ENCODE measurements around the gene SYNE2. TPM values are rescaled to one million over a fixed set of nuclear protein-coding genes. Genes with fewer than 3 reads are reported as not detected.
A peak's percentile ranks its signal among the peaks of the same experiment; 100 is the strongest.
"Not testable (repeated sequence)": the region's sequence is repeated elsewhere in the genome, so short reads cannot be mapped to it uniquely, and the experiment has no call there.

SYNE2 gene
- total RNA-seq, 1 experiment from 2014 or later = 16.0 TPM

GRCh38 chr14:64035143-64035542 lies 182.3 kb downstream of the SYNE2 start:
- Histone ChIP-seq H3K9me3 (ENCODE audit: low read length) (no peaks in the 10 kb centered on the region), H3K9me2 (replicated peaks; ENCODE audit: low read length) (no peaks in the 10 kb centered on the region), H3K27me3 (ENCODE audit: low read length) (no peaks in the 10 kb centered on the region), H3F3A (ENCODE audit: low read length, unreplicated experiment) (no peaks in the 10 kb centered on the region), H3K9ac (ENCODE audit: low read length) (no peak overlapping the region), H3K27ac (ENCODE audit: low read length) (no peak overlapping the region), H3K36me3 (ENCODE audit: low read depth, low read length) (no peaks in the 10 kb centered on the region), H2AFZ (ENCODE audit: low read length) (no peak overlapping the region), H3K4me1 (ENCODE audit: insufficient read depth, low read length) (no peaks in the 10 kb centered on the region), H3K79me2 (ENCODE audit: low read length) (no peaks in the 10 kb centered on the region), H4K20me1 (ENCODE audit: low read length) (no peaks in the 10 kb centered on the region), H3K4me3 (ENCODE audit: low read length) (no peak overlapping the region), H3K4me2 (ENCODE audit: low read length) (no peak overlapping the region)
- ATAC-seq (no peak), DNase-seq (no peak)
- BruUV-seq (replicated peaks) = no TSS peak
- CTCF ChIA-PET = no interaction called here
- TF ChIP-seq EZH2phosphoT487 (IDR thresholded peaks at IDR 0.05; ENCODE audit: borderline replicate concordance, low read length) (no peak), CTCF (conservative IDR thresholded peaks at IDR 0.05; ENCODE audit: low read depth, low read length) (no peak), EZH2 (IDR thresholded peaks at IDR 0.05; ENCODE audit: low read length, unreplicated experiment) (no peak)
- intact Hi-C loops (cut with micrococcal nuclease) = no loop called here
- POLR2A ChIA-PET (ENCODE audit: unreplicated experiment) = no interaction called here

- H3K36me3 ChIP-seq (ENCODE audit: low read depth, low read length); BruUV-seq (replicated peaks); POLR2A ChIA-PET (ENCODE audit: unreplicated experiment); H3F3A ChIP-seq (ENCODE audit: low read length, unreplicated experiment); H2AFZ ChIP-seq (ENCODE audit: low read length); H3K9ac ChIP-seq (ENCODE audit: low read length); H3K79me2 ChIP-seq (ENCODE audit: low read length); H3K4me2 ChIP-seq (ENCODE audit: low read length); H3K9me3 ChIP-seq (ENCODE audit: low read length); H4K20me1 ChIP-seq (ENCODE audit: low read length); H3K27ac ChIP-seq (ENCODE audit: low read length); ATAC-seq; H3K4me1 ChIP-seq (ENCODE audit: insufficient read depth, low read length); H3K27me3 ChIP-seq (ENCODE audit: low read length); H3K9me2 ChIP-seq (replicated peaks; ENCODE audit: low read length); H3K4me3 ChIP-seq (ENCODE audit: low read length); intact Hi-C loops (cut with micrococcal nuclease); DNase-seq: not testable (repeated sequence)
- CTCF ChIA-PET = interaction anchor here (1.6 kb wide), 1 partner anchor 266 kb away, joined by 7 read pairs; no protein-coding TSS in a partner anchor
Measured at GRCh38 chr14:64037869-64038745, 185.3 kb downstream of the SYNE2 start.

GRCh38 chr14:64038841-64039542 lies 186.2 kb downstream of the SYNE2 start:
- Histone ChIP-seq H3K79me2 (ENCODE audit: low read length) (no peaks in the 10 kb centered on the region), H3K27me3 (ENCODE audit: low read length) (no peaks in the 10 kb centered on the region), H2AFZ (ENCODE audit: low read length) (no peak overlapping the region), H3K36me3 (ENCODE audit: low read depth, low read length) (no peaks in the 10 kb centered on the region), H3K9me2 (replicated peaks; ENCODE audit: low read length) (no peaks in the 10 kb centered on the region), H3K9me3 (ENCODE audit: low read length) (no peaks in the 10 kb centered on the region), H3K9ac (ENCODE audit: low read length) (no peak overlapping the region), H3K4me3 (ENCODE audit: low read length) (no peak overlapping the region), H3K4me2 (ENCODE audit: low read length) (no peak overlapping the region), H3K27ac (ENCODE audit: low read length) (no peak overlapping the region), H3F3A (ENCODE audit: low read length, unreplicated experiment) (no peaks in the 10 kb centered on the region), H3K4me1 (ENCODE audit: insufficient read depth, low read length) (no peaks in the 10 kb centered on the region), H4K20me1 (ENCODE audit: low read length) (no peaks in the 10 kb centered on the region)
- ChIA-PET CTCF (interaction anchor here (0.6 to 2.9 kb wide), 5 partner anchors 28 to 481 kb away, joined by 4 to 11 read pairs (median 7); no protein-coding TSS in a partner anchor), POLR2A (ENCODE audit: unreplicated experiment) (no interaction called here)
- no peak for TF ChIP-seq EZH2 (IDR thresholded peaks at IDR 0.05; ENCODE audit: low read length, unreplicated experiment)
- TF ChIP-seq EZH2phosphoT487 (IDR thresholded peaks at IDR 0.05; ENCODE audit: borderline replicate concordance, low read length) = no peak
- no peak for TF ChIP-seq CTCF (conservative IDR thresholded peaks at IDR 0.05; ENCODE audit: low read depth, low read length)
- no peak for DNase-seq
- peak; percentile 86 for ATAC-seq
- intact Hi-C loops (cut with micrococcal nuclease) = no loop called here
- no TSS peak for BruUV-seq (replicated peaks)

Data from PC-3 (cell line).